Measurements from ENCODE around the gene ASB18. TPM values are rescaled to one million over a fixed set of nuclear protein-coding genes. Genes with fewer than 3 reads are reported as not detected.

Gene ASB18
- total RNA-seq, 1 donor from 2014 or later = not detected

DNA sequence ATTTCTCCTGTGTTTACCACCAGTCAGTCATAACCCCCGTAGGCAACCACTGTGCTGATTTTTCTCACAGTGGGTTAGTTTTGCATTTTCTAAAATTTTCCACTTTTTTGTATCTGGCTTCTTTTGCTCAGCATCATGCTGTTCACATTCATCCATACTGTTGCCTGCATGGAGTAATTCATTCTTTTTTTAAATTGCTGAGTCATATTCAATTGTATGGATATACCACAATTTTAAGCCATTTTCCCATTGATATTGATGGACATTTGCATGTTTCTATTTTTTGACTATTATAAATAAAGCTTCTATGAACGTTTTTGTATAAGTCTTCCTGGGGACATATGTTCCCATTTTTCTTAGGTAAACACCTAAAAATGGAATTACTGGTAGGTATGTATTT lies 40.5 kb downstream of the ASB18 start:
- H3K4me1 Mint-ChIP-seq = no peaks in the 10 kb centered on the region
- POLR2A ChIA-PET = no interaction called here
- peaks cover 12% of the 10 kb centered on the region for H3K9me3 Mint-ChIP-seq
- no peaks in the 10 kb centered on the region for H3K36me3 Mint-ChIP-seq (ENCODE audit: low read depth)
- DNase-seq (no peak), ATAC-seq (ENCODE audit: low read depth) (no peak)
- no peak overlapping the region for H3K4me3 Mint-ChIP-seq
- no peak overlapping the region for H3K27ac Mint-ChIP-seq
- H3K27me3 Mint-ChIP-seq = no peaks in the 10 kb centered on the region
- intact Hi-C loops (cut with micrococcal nuclease) = no loop called here
- TF ChIP-seq, protein P1, sequence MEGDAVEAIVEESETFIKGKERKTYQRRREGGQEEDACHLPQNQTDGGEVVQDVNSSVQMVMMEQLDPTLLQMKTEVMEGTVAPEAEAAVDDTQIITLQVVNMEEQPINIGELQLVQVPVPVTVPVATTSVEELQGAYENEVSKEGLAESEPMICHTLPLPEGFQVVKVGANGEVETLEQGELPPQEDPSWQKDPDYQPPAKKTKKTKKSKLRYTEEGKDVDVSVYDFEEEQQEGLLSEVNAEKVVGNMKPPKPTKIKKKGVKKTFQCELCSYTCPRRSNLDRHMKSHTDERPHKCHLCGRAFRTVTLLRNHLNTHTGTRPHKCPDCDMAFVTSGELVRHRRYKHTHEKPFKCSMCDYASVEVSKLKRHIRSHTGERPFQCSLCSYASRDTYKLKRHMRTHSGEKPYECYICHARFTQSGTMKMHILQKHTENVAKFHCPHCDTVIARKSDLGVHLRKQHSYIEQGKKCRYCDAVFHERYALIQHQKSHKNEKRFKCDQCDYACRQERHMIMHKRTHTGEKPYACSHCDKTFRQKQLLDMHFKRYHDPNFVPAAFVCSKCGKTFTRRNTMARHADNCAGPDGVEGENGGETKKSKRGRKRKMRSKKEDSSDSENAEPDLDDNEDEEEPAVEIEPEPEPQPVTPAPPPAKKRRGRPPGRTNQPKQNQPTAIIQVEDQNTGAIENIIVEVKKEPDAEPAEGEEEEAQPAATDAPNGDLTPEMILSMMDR (IDR thresholded peaks at IDR 0.05) = no peak
- CTCF ChIA-PET = no interaction called here

DNA sequence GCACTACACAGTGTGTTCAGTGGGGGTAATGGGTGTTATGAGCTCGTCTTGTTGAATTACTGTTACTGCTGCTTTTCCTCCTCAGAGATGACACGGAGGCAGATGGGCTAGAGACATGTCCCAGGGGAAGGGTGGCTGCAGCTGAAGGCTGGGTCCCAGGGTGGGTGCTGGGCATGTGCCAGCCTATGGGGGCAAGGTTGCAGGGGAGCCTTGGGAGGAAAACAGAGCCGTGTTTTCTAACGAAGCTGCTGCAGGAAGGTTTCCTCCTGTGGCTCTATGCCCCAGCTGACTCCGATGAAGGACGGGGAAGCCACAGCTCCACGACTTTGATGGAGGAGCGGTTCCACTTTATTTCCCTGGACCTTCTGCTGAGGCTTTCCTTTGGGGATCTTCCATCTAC lies 42.4 kb downstream of the ASB18 start:
- H3K9me3 Mint-ChIP-seq = peaks cover 8% of the 10 kb centered on the region
- ATAC-seq (ENCODE audit: low read depth) = no peak

DNA sequence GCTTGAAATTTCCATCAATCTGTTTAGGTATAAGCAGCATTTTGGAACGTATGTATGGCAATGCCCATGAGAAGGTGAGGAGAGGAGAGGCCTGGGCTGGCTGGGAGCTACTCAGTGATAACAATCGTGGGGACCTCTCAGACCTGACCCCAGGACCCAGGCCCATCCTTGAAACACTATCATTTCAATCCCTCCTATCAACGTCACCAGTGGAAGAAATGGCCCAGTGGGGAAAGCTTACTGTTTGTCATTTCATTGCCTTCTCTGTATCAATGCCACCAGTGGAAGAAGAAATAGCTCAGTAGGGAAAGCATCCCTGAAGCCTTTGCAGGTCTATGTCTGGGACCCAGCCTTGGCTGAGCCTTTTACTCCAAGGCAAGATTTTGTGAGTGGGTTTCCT lies 44.8 kb downstream of the ASB18 start:
- ATAC-seq (ENCODE audit: low read depth) (no peak), DNase-seq (no peak)
- TF ChIP-seq, protein P1 (IDR thresholded peaks at IDR 0.05) = no peak
- intact Hi-C loops (cut with micrococcal nuclease) = no loop called here
- Mint-ChIP-seq H3K27ac (no peak overlapping the region), H3K4me1 (no peaks in the 10 kb centered on the region), H3K4me3 (no peak overlapping the region), H3K36me3 (ENCODE audit: low read depth) (no peaks in the 10 kb centered on the region), H3K9me3 (peaks cover 4% of the 10 kb centered on the region), H3K27me3 (peaks cover 5% of the 10 kb centered on the region)
- ChIA-PET POLR2A (no interaction called here), CTCF (no interaction called here)

More for the DNA sequence above, 42.4 kb downstream of the ASB18 start:
- no peak for DNase-seq
- ChIA-PET CTCF (no interaction called here), POLR2A (no interaction called here)
- Mint-ChIP-seq H3K27me3 (peaks cover under 1% of the 10 kb centered on the region), H3K36me3 (ENCODE audit: low read depth) (no peaks in the 10 kb centered on the region), H3K27ac (no peak overlapping the region), H3K4me3 (no peak overlapping the region), H3K4me1 (no peaks in the 10 kb centered on the region)
- intact Hi-C loops (cut with micrococcal nuclease) = no loop called here
- TF ChIP-seq, protein P1 (IDR thresholded peaks at IDR 0.05) = no peak

DNA sequence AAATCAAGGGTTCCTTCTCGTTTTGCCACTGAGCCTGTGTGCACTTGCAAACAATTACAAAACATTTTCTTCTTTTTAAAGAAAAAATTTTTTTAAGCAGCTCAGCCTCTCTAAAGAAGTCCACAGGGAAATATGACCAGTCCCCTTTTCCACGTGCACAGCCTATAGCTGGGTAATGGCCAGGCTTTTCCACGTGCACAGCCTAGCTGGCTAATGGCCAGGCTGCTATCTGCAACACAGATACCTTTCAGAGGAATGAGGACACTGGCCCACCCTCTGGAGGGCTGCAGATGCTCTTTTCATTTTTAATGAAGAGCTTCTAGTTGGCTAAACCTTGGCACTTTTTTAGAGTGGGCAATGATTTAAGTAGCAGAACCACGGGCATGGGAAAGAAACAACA lies 46.3 kb downstream of the ASB18 start:
- H3K9me3 Mint-ChIP-seq = no peaks in the 10 kb centered on the region
- DNase-seq = no peak
- no peak for ATAC-seq (ENCODE audit: low read depth)
- H3K27me3 Mint-ChIP-seq = peaks cover 12% of the 10 kb centered on the region
- CTCF ChIA-PET = no interaction called here
- intact Hi-C loops (cut with micrococcal nuclease) = no loop called here
- POLR2A ChIA-PET = no interaction called here
- H3K27ac Mint-ChIP-seq = no peak overlapping the region
- TF ChIP-seq, protein P1 (IDR thresholded peaks at IDR 0.05) = no peak
- no peaks in the 10 kb centered on the region for H3K4me1 Mint-ChIP-seq
- no peaks in the 10 kb centered on the region for H3K36me3 Mint-ChIP-seq (ENCODE audit: low read depth)
- H3K4me3 Mint-ChIP-seq = no peak overlapping the region

DNA sequence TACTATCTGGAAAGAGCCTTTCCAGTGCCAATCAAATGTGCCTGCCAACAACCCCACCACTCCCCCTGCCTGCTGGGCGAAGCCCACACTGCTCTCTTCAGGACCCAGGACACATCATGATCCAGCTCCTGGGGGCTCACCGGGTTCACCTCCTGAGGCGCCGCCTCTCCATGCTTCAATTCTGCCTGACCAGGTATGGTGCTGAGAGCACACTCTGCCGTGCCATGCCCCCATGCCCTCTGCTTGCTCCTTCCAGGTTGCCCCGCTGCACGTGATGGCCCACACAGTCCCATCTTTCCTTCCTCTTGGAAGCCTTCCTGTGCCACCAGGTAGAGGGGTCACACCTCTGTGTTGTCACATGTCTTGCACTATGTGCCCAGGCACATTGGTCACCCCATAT lies 47.5 kb downstream of the ASB18 start:
- ChIA-PET POLR2A (no interaction called here), CTCF (no interaction called here)
- Mint-ChIP-seq H3K4me3 (no peak overlapping the region), H3K27ac (no peak overlapping the region), H3K4me1 (no peaks in the 10 kb centered on the region), H3K27me3 (peaks cover 12% of the 10 kb centered on the region), H3K9me3 (no peaks in the 10 kb centered on the region), H3K36me3 (ENCODE audit: low read depth) (no peaks in the 10 kb centered on the region)
- intact Hi-C loops (cut with micrococcal nuclease) = no loop called here
- DNase-seq (no peak), ATAC-seq (ENCODE audit: low read depth) (no peak)
- TF ChIP-seq, protein P1 (IDR thresholded peaks at IDR 0.05) = no peak

Measured in activated B cell treated with CpG ODN at 0.5 μM for 24 hours (primary cell).